GM10248 (cell line): ENCODE data around the gene ZBED2.
A peak's percentile ranks its signal among the peaks of the same experiment; 100 is the strongest.
"Not testable (repeated sequence)": the region's sequence is repeated elsewhere in the genome, so short reads cannot be mapped to it uniquely, and the experiment has no call there.

Experiments
- CTCF ChIA-PET: fragments of 300-600 bp; sonication (Branson Sonifier 250); formaldehyde crosslinking; extraction: SDS; loops from one replicate; lab custom pipeline; 2021; ENCODE audit warnings: antibody characterized with exemption; lab: Yijun Ruan, JAX
- POLR2A ChIA-PET: fragments of 350-650 bp; sonication (Branson Sonifier 250); formaldehyde crosslinking; extraction: SDS; loops from one replicate; lab custom pipeline; 2020; ENCODE audit warnings: antibody characterized with exemption; lab: Yijun Ruan, JAX
- DNase-seq: peaks from one replicate; pipeline ENCODE4 v3.0.0; 2012; ENCODE audit errors: extremely low spot score
- CTCF ChIP-seq: IDR thresholded peaks from 2 replicates; pipeline ENCODE4 v1.5.1; 2012; ENCODE audit warnings: mild to moderate bottlenecking, low read depth; ENCODE audit errors: extremely low read depth, missing control alignments, control extremely low read depth

Gene ZBED2

GRCh38 chr3:111595232-111595631 is at the start of gene ZBED2:
TSS of gene ZBED2 (minus strand) at chr3:111595346. CDS start at chr3:111594201, 1,145 bp downstream.
- ChIA-PET POLR2A (no interaction called here), CTCF (interaction anchor here (1.2 kb wide), 2 partner anchors 8 to 17 kb away, joined by 5 read pairs; no protein-coding TSS in a partner anchor)
- peak; percentile 26 for DNase-seq
- TF ChIP-seq CTCF: no peak

GRCh38 chr3:111639316-111639715 is 44.2 kb upstream of the ZBED2 start:
- DNase-seq: no peak
- CTCF ChIA-PET: interaction anchor here (1.2 kb wide), 1 partner anchor 100 kb away, joined by 3 read pairs; no protein-coding TSS in a partner anchor
- no peak for TF ChIP-seq CTCF
- POLR2A ChIA-PET: no interaction called here

GRCh38 chr3:111636366-111636885 is 41.3 kb upstream of the ZBED2 start:
- no peak for TF ChIP-seq CTCF
- ChIA-PET CTCF (interaction anchor here (0.7 to 1.1 kb wide), 2 partner anchors 12 to 24 kb away, joined by 3 to 4 read pairs; no protein-coding TSS in a partner anchor), POLR2A (no interaction called here)
- DNase-seq: no peak

- no peak for TF ChIP-seq CTCF
- POLR2A ChIA-PET: no interaction called here
- CTCF ChIA-PET: interaction anchor here (1.1 kb wide), 1 partner anchor 25 kb away, joined by 4 read pairs; no protein-coding TSS in a partner anchor
- no peak for DNase-seq
Measured at GRCh38 chr3:111635403-111635802, 40.3 kb upstream of the ZBED2 start.

- CTCF ChIA-PET: interaction anchor here (1.4 kb wide), 1 partner anchor 11 kb away, joined by 3 read pairs; no protein-coding TSS in a partner anchor
- POLR2A ChIA-PET, DNase-seq: not testable (repeated sequence)
Measured at GRCh38 chr3:111630638-111631037, 35.5 kb upstream of the ZBED2 start.

GRCh38 chr3:111629018-111629417 is 33.9 kb upstream of the ZBED2 start:
- DNase-seq, POLR2A ChIA-PET, CTCF ChIA-PET: not testable (repeated sequence)

- TF ChIP-seq CTCF: no peak
- no peak for DNase-seq
- ChIA-PET CTCF (no interaction called here), POLR2A (no interaction called here)
Measured at GRCh38 chr3:111627092-111627491, 31.9 kb upstream of the ZBED2 start.

GRCh38 chr3:111621535-111621934 is 26.4 kb upstream of the ZBED2 start:
- TF ChIP-seq CTCF: no peak
- no peak for DNase-seq
- ChIA-PET CTCF (interaction anchor here (1.0 to 1.3 kb wide), 2 partner anchors 14 to 44 kb away, joined by 3 read pairs; no protein-coding TSS in a partner anchor), POLR2A (no interaction called here)
